ENCODE results near the gene CCND3. TPM values are rescaled to one million over a fixed set of nuclear protein-coding genes. Genes with fewer than 3 reads are reported as not detected.

The CCND3 gene
- total RNA-seq, 2 experiments from 2014 or later: 244 to 319 TPM

DNA sequence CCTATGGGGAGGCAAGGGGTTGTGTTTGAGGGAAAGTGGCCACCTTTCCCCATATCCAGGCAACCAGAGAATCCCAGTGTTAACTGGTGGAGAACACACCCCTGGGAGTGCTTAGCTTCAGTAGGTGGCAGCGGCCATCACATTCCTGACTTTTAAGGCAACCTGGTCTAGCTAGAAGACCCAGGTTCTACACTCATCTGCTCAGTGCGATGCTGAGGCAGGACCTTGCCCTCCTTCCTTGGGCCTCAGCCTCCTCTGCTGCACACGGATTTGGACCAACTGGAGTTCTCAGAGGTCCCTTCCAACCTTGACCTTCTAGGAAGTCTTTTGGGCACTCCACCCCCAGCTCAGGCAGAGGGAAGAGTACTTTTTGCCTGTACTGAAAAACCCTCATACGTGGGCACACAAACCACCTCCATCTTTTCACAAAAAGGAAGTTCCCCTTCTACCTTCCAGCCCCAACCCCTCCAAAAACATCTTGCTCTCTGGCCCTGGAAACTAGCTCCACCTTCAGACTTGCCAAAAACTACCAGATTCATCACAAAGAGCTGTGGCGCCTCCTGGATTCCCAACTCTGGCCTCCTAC is 2.9 kb downstream of the CCND3 start:
- Histone ChIP-seq H3K27ac (ENCODE audit: low read depth, low read length, poor library complexity, severe bottlenecking) (peak overlapping the region; percentile 82), H3K9me2 (ENCODE audit: insufficient read depth, low read length) (no peaks in the 10 kb centered on the region), H2AFZ (ENCODE audit: low read length) (no peak overlapping the region), H3K9me3 (ENCODE audit: low read length) (no peaks in the 10 kb centered on the region), H3K4me2 (ENCODE audit: low read length) (peak overlapping the region; percentile 93), H3K79me2 (ENCODE audit: insufficient read depth, low read depth, low read length) (peaks cover 90% of the 10 kb centered on the region), H3K4me1 (ENCODE audit: insufficient read depth, low read length, poor library complexity, severe bottlenecking) (peaks cover 80% of the 10 kb centered on the region), H3K36me3 (ENCODE audit: insufficient read depth, low read length) (peaks cover 78% of the 10 kb centered on the region), H3K4me3 (ENCODE audit: low read depth, low read length, poor library complexity, severe bottlenecking) (peak overlapping the region; percentile 93), H4K20me1 (ENCODE audit: insufficient read depth, low read length) (peaks cover 35% of the 10 kb centered on the region)
- DNase-seq (ENCODE audit: low spot score): no peak
- no TSS peak for BruUV-seq (replicated peaks)
- POLR2A ChIA-PET: interaction anchor here (1.1 to 3.2 kb wide), 13 partner anchors 10 to 112 kb away, joined by 3 to 19 read pairs (median 5); partner anchors contain the start of genes MED20, TAF8 and USP49
- CTCF ChIA-PET (ENCODE audit: unreplicated experiment): interaction anchor here (0.9 to 2.5 kb wide), 8 partner anchors 14 to 152 kb away, joined by 3 to 9 read pairs (median 4); partner anchors contain the start of genes BYSL and MED20
- intact Hi-C loops (cut with micrococcal nuclease; ENCODE audit: unreplicated experiment): no loop called here
- TF ChIP-seq EZH2phosphoT487 (IDR thresholded peaks at IDR 0.05; ENCODE audit: borderline replicate concordance, low read depth, low read length): no peak
- TF ChIP-seq, protein P1, sequence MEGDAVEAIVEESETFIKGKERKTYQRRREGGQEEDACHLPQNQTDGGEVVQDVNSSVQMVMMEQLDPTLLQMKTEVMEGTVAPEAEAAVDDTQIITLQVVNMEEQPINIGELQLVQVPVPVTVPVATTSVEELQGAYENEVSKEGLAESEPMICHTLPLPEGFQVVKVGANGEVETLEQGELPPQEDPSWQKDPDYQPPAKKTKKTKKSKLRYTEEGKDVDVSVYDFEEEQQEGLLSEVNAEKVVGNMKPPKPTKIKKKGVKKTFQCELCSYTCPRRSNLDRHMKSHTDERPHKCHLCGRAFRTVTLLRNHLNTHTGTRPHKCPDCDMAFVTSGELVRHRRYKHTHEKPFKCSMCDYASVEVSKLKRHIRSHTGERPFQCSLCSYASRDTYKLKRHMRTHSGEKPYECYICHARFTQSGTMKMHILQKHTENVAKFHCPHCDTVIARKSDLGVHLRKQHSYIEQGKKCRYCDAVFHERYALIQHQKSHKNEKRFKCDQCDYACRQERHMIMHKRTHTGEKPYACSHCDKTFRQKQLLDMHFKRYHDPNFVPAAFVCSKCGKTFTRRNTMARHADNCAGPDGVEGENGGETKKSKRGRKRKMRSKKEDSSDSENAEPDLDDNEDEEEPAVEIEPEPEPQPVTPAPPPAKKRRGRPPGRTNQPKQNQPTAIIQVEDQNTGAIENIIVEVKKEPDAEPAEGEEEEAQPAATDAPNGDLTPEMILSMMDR (conservative IDR thresholded peaks at IDR 0.05; ENCODE audit: low read length): 0 out of 2 replicates have a peak, but pooled peaks have one; percentile 10

DNA sequence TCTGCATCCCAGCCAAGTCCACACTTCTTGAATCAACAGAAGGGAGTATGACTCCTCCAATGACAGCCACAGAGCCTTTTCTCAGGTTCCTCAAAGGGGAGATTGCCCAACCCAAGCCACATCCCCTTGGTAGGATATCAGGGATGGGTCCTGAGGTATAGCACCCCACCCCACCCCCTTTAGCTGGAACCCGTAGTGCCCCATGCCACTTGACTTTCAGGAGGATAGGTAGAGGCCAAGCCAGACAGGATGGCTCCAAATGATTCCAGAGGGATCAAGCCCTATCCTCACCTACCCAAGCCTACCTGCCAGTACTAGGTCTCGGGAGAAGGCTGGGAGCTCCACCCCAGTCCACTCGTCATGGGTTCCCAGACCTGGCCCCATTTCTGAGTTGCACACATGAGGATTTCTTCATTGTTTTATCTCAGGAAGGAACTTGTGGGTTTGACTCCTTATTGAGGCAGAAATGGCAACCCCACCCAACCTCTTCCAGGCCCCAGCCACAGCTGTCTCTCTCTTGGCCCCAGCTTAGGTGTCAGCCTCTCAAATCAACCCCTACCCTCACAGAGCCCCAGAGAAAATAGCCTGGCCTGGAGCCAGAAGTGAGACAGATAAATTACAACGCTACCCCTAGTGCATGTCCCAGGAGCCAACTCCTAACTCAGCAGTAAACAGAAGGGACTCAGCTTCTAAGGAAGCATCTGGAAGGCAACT is 3.6 kb downstream of the CCND3 start:
- CTCF ChIA-PET (ENCODE audit: unreplicated experiment): interaction anchor here (1.1 to 2.5 kb wide), 6 partner anchors 17 to 152 kb away, joined by 3 to 10 read pairs (median 5); partner anchors contain the start of genes BYSL and MED20
- H3K4me1 ChIP-seq (ENCODE audit: insufficient read depth, low read length, poor library complexity, severe bottlenecking): peaks cover 77% of the 10 kb centered on the region
- no peak for TF ChIP-seq EZH2phosphoT487 (IDR thresholded peaks at IDR 0.05; ENCODE audit: borderline replicate concordance, low read depth, low read length)
- TF ChIP-seq, protein P1 (conservative IDR thresholded peaks at IDR 0.05; ENCODE audit: low read length): no peak
- H3K36me3 ChIP-seq (ENCODE audit: insufficient read depth, low read length): peaks cover 84% of the 10 kb centered on the region
- no peaks in the 10 kb centered on the region for H3K9me2 ChIP-seq (ENCODE audit: insufficient read depth, low read length)
- peak overlapping the region; percentile 93 for H3K4me3 ChIP-seq (ENCODE audit: low read depth, low read length, poor library complexity, severe bottlenecking)
- peak; percentile 40 for DNase-seq (ENCODE audit: low spot score)
- H2AFZ ChIP-seq (ENCODE audit: low read length): no peak overlapping the region
- intact Hi-C loops (cut with micrococcal nuclease; ENCODE audit: unreplicated experiment): loop anchor here (2.0 kb wide), 1 partner anchor 91 kb away; no protein-coding TSS in a partner anchor
- H4K20me1 ChIP-seq (ENCODE audit: insufficient read depth, low read length): peaks cover 35% of the 10 kb centered on the region
- POLR2A ChIA-PET: interaction anchor here (1.0 to 3.2 kb wide), 10 partner anchors 9 to 112 kb away, joined by 3 to 19 read pairs (median 6); partner anchors contain the start of genes BYSL, MED20, TAF8 and USP49
- H3K79me2 ChIP-seq (ENCODE audit: insufficient read depth, low read depth, low read length): peaks cover 87% of the 10 kb centered on the region
- H3K27ac ChIP-seq (ENCODE audit: low read depth, low read length, poor library complexity, severe bottlenecking): peak overlapping the region; percentile 82
- no TSS peak for BruUV-seq (replicated peaks)
- H3K9me3 ChIP-seq (ENCODE audit: low read length): no peaks in the 10 kb centered on the region
- peak overlapping the region; percentile 93 for H3K4me2 ChIP-seq (ENCODE audit: low read length)

Measured in OCI-LY7 (cell line).